Activated CD4-positive, alpha-beta T cell treated with anti-CD3 and anti-CD28 coated beads, Interleukin-10, Interleukin-2, amounts not matched to agents 100 ng/mL and 50 ng/mL, durations not matched to agents 16 hours and 8 hours (primary cell): ENCODE results near the gene CAPN3.

Experiments
- DNase-seq: peaks from one replicate; pipeline ENCODE4 v3.0.0-alpha.2; 2020

CAPN3 gene

GRCh38 chr15:42401544-42402454 lies 42.5 kb downstream of the CAPN3 start:
- DNase-seq: peak; percentile 23

GRCh38 chr15:42402455-42403205 lies 43.3 kb downstream of the CAPN3 start:
- no peak for DNase-seq

GRCh38 chr15:42403389-42403788 lies 44.1 kb downstream of the CAPN3 start:
- DNase-seq: no peak

- no peak for DNase-seq
Observed at GRCh38 chr15:42404461-42405235, 45.3 kb downstream of the CAPN3 start.

GRCh38 chr15:42405863-42406482 lies 46.7 kb downstream of the CAPN3 start:
- DNase-seq: no peak

- no peak for DNase-seq
Observed at GRCh38 chr15:42408178-42408577, 48.9 kb downstream of the CAPN3 start.

GRCh38 chr15:42409011-42409410 lies 49.7 kb downstream of the CAPN3 start:
- DNase-seq: no peak

- DNase-seq: no peak
Observed at GRCh38 chr15:42411884-42412283, 52.6 kb downstream of the CAPN3 start.

- DNase-seq: no peak
Observed at GRCh38 chr15:42413920-42414319, 54.6 kb downstream of the CAPN3 start.

- DNase-seq: no peak
Observed at GRCh38 chr15:42419369-42419768, 60.1 kb downstream of the CAPN3 start.

- no peak for DNase-seq
Observed at GRCh38 chr15:42421376-42421775, 62.1 kb downstream of the CAPN3 start.

GRCh38 chr15:42427429-42428223 lies 68.3 kb downstream of the CAPN3 start:
- DNase-seq: no peak

- DNase-seq: no peak
Observed at GRCh38 chr15:42444415-42445063, 85.2 kb downstream of the CAPN3 start.

GRCh38 chr15:42445551-42445950 lies 86.2 kb downstream of the CAPN3 start:
- DNase-seq: no peak

- no peak for DNase-seq
Observed at GRCh38 chr15:42447599-42447998, 88.3 kb downstream of the CAPN3 start.

GRCh38 chr15:42448281-42448680 lies 89.0 kb downstream of the CAPN3 start:
- no peak for DNase-seq

- DNase-seq: no peak
Observed at GRCh38 chr15:42449770-42450424, 90.6 kb downstream of the CAPN3 start.

- no peak for DNase-seq
Observed at GRCh38 chr15:42450425-42450790, 91.1 kb downstream of the CAPN3 start.

- DNase-seq: no peak
Observed at GRCh38 chr15:42453826-42454225, 94.5 kb downstream of the CAPN3 start.

- no peak for DNase-seq
Observed at GRCh38 chr15:42456531-42456930, 97.2 kb downstream of the CAPN3 start.

- no peak for DNase-seq
Observed at GRCh38 chr15:42456971-42457370, 97.7 kb downstream of the CAPN3 start.
